ENCODE measurements around the gene MCM6. TPM values are rescaled to one million over a fixed set of nuclear protein-coding genes. Genes with fewer than 3 reads are reported as not detected.

The MCM6 gene
- total RNA-seq, 1 experiment from 2014 or later: 113 TPM

DNA sequence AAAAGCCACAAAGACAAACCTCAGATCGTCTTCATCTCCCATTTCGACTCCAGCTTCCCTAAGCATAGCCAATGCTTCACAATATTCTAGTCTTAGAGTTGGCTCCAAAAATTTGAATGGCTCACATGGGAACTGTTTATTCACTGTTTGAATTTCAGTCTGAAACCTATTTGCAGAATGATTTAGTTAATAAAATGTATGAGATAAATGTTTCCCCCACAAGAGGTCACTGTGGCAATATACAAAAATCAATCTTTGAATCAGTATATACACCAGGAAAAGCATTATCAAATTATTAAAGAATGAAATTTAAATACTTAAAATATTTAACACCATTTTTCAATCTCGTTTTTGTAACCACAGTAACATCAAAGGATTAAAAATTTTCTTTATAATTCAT lies 40.0 kb upstream of the MCM6 start:
- Histone ChIP-seq H3K9me3 (ENCODE audit: control insufficient read depth, low read depth, low read length) (no peaks in the 10 kb centered on the region), H4K8ac (replicated peaks; ENCODE audit: insufficient read length, low read depth, low read length) (no peak overlapping the region), H4K5ac (ENCODE audit: insufficient read length, low read depth, low read length) (no peak overlapping the region), H3K79me2 (ENCODE audit: insufficient read depth, low read length) (no peaks in the 10 kb centered on the region), H3K27ac (ENCODE audit: insufficient read length, low read depth, low read length) (no peak overlapping the region), H2BK15ac (ENCODE audit: low read depth, low read length) (no peak overlapping the region), H3T11ph (ENCODE audit: low read length) (no peak overlapping the region), H4K91ac (ENCODE audit: insufficient read length, low read depth, low read length) (no peak overlapping the region), H3K56ac (ENCODE audit: insufficient read length, low read depth, low read length) (no peak overlapping the region), H2AFZ (ENCODE audit: low read length) (no peak overlapping the region), H2BK12ac (ENCODE audit: insufficient read length, low read depth, low read length) (no peak overlapping the region), H3K14ac (ENCODE audit: insufficient read depth, low read length) (no peak overlapping the region), H3K79me1 (ENCODE audit: insufficient read depth, low read depth, low read length, poor library complexity, severe bottlenecking) (no peaks in the 10 kb centered on the region), H2BK20ac (ENCODE audit: low read depth, low read length, poor library complexity, severe bottlenecking) (no peak overlapping the region), H4K20me1 (ENCODE audit: control insufficient read depth, insufficient read depth, insufficient read length) (no peaks in the 10 kb centered on the region), H2BK5ac (ENCODE audit: insufficient read length, low read length) (no peak overlapping the region), H3K23me2 (ENCODE audit: insufficient read length, low read depth, low read length, poor library complexity, severe bottlenecking) (no peaks in the 10 kb centered on the region), H3K27me3 (ENCODE audit: insufficient read depth, low read length) (no peaks in the 10 kb centered on the region), H3K18ac (ENCODE audit: insufficient read length, low read depth, low read length) (no peak overlapping the region), H3K9ac (ENCODE audit: extremely low read depth, insufficient read length, low read length) (no peak overlapping the region), H3K23ac (ENCODE audit: insufficient read length, low read depth, low read length) (no peak overlapping the region), H3K4ac (ENCODE audit: low read depth, low read length) (no peak overlapping the region), H2BK120ac (ENCODE audit: low read depth, low read length, poor library complexity, severe bottlenecking) (no peak overlapping the region), H2AK5ac (ENCODE audit: insufficient read length, low read length) (no peak overlapping the region), H3K4me1 (ENCODE audit: insufficient read depth, low read length) (no peaks in the 10 kb centered on the region), H3K4me2 (ENCODE audit: insufficient read depth, insufficient read length, low read length) (no peak overlapping the region)
- no peak overlapping the region for H3K4me3 Mint-ChIP-seq
- TF ChIP-seq, protein P1, sequence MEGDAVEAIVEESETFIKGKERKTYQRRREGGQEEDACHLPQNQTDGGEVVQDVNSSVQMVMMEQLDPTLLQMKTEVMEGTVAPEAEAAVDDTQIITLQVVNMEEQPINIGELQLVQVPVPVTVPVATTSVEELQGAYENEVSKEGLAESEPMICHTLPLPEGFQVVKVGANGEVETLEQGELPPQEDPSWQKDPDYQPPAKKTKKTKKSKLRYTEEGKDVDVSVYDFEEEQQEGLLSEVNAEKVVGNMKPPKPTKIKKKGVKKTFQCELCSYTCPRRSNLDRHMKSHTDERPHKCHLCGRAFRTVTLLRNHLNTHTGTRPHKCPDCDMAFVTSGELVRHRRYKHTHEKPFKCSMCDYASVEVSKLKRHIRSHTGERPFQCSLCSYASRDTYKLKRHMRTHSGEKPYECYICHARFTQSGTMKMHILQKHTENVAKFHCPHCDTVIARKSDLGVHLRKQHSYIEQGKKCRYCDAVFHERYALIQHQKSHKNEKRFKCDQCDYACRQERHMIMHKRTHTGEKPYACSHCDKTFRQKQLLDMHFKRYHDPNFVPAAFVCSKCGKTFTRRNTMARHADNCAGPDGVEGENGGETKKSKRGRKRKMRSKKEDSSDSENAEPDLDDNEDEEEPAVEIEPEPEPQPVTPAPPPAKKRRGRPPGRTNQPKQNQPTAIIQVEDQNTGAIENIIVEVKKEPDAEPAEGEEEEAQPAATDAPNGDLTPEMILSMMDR (conservative IDR thresholded peaks at IDR 0.05): peak; percentile 64
- H3K27me3 Mint-ChIP-seq (ENCODE audit: low read depth): no peaks in the 10 kb centered on the region
- H3K4me1 Mint-ChIP-seq: no peaks in the 10 kb centered on the region
- no peak overlapping the region for H3K27ac Mint-ChIP-seq
- H3K9me3 Mint-ChIP-seq: no peaks in the 10 kb centered on the region
- DNase-seq: no peak
- no CpG with 5 or more reads among the region's 3 CpGs for WGBS (ENCODE audit: extremely low coverage, insufficient read length, low lambda C conversion rate)
- H3K36me3 Mint-ChIP-seq (ENCODE audit: insufficient read depth in 1 of 3, low read depth in 3 of 3): peaks cover 1 to 15% (median 12%) of the 10 kb centered on the region in 3 experiments; a peak in 5 of 7 replicates

All from H9 (cell line).